HG03066 (cell line): ENCODE data around the gene RNPEP.
"Not testable (repeated sequence)": the region's sequence is repeated elsewhere in the genome, so short reads cannot be mapped to it uniquely, and the experiment has no call there.

ENCODE experiments used
- ATAC-seq: cut with Tn5 transposase; IDR thresholded peaks from one replicate; pipeline ENCODE4 v1.9.1; 2021; ENCODE audit warnings: low read depth; ENCODE audit not compliant: unreplicated experiment

The RNPEP gene

DNA sequence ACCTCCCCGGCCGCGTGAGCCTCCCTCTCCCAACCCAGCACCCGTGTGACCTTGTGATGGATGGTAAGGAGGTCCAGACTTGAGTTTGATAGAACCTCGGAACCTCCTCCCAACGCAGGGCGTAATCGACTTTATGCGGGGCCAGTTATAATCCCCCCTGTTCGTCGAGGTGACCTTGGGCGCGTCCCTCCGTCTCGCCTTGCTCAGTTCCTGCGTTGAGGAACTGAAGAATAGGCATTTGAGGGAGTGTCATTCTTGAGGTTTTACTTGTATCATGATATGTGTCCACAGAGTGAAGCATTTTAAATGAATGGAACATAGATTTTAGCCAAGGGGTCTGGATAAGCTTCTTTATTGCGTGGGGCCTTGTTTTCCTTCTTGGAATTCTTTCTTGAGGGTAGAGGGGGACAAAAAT lies 26.7 kb upstream of the RNPEP start:
- ATAC-seq, result peak; percentile 36

DNA sequence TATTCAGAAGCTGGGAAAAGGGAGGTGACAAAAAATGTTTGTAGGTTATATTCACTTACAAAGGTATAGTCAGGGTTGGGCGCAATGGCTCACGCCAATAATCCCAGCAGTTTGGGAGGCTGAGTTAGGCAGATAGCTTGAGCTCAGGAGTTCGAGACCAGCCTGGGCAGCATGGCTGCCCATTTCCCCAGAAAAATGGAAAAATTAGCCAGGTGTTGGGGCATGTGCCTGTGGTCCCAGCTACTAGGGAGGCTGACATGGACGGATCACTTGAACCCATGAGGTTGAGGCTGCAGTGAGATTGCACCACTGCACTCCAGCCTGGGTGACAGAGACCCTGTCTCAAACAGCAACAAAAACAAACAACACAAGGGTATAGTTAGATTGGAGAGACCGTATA lies 24.1 kb upstream of the RNPEP start:
- no peak for ATAC-seq

DNA sequence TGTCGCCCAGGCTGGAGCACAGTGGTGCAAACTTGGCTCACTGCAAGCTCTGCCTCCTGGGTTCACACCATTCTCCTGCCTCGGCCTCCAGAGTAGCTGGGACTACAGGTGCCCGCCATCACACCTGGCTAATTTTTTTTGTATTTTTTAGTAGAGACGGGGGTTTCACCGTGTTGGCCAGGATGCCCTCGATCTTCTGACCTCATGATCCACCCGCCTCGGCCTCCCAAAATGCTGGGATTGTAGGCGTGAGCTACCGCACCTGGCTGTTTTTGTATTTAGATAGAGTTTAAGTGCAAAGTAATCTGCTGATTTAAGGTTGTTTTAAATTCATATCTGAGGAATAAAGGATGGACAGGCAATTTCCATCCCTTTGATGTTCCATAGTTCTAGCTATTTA lies 20.1 kb upstream of the RNPEP start:
- ATAC-seq, result not testable (repeated sequence)

DNA sequence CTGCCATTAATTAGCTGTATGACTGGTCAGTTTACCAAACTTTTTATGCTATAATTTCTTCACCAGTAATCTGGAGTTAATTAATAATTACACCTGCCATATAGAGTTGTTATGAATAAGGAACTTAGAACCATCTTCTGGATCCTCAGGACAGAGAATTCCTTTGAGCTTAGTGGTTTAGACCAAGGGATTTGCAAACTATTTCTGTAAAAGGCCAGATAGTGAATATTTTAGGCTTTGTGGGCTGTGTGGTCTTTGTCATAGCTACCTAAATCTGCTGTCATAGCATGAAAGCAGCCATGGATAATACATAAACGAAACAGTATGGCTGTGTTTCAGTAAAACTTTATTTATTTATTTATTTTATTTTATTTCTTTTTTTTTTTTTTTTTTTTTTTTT lies 18.2 kb upstream of the RNPEP start:
- ATAC-seq, result no peak

DNA sequence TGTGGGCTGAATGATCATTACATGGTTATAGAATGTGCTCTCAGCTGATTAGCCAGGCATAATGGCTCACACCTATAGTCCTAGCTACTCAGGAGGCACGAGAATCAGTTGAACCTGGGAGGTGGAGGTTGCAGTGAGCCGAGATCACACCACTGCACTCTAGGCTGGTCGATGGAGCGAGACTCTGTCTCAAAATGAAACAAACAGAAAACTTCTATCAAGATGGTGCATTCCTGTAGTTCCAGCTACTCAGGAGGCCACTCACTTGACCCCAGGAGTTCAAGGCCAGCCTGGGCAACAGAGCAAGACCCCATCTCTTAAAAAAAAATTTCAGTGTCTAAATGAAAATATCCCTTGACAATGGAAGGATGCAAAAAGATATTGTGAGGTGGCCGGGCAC lies 16.3 kb upstream of the RNPEP start:
- no peak for ATAC-seq

DNA sequence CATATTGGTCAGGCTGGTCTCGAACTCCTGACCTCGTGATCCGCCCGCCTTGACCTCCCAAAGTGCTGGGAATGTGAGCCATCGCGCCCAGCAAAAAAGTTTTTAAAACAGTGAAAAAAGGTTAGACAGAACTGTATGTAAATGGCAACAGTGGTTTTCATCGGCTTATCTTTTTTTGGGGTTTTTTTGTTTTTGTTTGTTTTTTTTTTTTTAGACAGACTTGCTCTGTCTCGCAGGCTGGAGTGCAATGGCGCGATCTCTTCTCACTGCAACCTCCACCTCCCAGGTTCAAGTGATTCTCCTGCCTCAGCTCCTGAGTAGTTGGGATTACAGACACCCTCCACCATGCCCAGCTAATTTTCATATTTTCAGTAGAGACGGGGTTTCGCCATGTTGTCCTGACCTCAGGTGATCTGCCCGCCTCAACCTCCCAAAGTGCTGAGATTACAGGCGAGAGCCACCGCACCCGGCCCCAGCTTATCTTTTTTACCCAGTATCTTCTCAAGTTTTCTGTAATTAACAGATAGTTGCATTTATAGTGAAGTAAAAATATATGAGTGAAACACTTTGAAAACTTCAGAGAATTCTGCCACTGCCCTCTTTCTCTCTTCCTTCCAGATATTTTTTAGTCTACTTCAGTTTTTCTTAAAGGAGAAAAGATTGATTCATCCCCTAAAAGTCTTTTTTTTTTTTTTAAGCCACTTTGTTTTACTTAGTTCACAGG lies 14.1 kb upstream of the RNPEP start:
- ATAC-seq, result no peak

DNA sequence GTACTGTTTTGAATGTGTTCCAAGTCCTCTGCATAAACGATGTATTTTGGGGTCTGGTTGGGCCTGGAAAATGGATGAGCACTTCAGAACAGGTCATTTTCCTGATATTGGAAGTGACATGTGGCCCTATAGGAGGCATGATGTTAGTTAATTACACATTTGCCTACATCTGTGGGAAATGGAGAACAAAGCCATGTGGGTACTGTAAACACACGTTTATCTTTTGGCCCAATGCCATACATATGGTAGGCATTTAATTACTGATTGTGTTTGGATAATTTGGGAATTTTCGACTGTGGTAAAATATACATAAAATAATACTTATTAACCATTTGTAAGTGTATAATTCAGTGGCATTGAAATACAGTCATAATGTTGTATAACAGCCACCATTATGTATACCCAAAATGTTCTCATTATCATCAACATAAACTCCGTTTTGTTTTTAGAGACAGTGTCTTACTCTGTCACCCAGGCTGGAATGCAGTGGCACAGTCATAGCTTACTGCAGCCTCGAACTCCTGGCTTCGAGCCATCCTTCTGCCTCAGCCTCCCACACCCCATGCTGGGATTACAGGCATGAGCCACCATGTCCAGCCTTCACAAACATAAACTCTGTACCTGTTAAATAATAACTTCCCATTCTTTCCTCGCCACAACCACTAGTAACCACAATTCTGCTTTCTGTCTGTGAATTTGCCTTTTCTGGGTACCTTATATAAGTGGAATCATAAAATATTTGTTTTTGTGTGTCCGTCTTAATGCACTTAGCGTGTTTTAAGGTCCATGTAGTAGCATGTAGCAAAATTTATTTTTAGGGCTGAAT lies 11.9 kb upstream of the RNPEP start:
- ATAC-seq, result no peak

DNA sequence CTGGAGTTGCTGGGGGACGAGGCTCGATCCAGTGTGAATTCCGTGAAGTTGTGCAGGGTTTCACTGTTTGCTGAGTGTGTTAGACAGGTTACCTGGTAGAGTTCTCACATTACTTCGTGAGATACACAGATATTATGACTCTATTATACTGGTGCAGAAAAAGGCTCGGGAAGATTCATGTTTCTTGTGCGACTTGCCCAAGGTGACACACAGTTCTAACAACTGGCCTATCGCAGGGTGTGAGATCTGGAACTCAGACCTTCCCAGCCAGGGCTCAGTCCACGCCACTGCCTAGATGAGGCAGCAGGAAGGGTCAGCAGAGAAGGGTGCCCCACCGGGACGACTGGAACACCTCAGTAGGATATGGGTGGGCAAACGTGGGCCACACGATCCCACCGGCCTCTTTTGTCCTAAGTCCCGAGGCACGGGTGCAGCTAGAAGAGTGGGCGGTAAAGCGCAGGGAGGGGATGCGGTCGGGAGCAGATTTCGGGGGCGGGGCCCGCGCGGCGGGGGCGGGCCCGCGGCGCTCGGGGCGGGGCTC lies 296 bp upstream of the RNPEP start:
- ATAC-seq, result peak; percentile 25

DNA sequence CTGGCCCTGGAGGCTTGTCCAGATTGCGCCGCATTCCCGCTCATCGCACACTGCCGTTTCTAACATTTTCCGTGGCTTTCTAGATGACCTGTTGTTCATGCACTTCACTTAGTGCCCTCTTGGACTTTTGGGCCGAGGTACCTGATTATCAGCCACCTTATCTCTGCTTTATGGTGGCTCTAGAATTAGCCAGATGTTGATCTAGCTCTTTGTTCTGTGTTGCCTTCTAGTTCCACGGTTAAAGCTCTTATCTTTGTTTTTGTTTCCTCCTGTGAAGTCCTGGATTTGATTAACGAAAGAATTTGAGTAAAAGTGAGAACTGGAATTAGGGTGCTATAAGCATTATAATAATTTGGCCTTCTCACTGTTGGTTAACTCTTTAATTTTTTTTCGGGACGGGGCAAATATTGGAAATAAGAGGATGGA lies 945 bp downstream of the RNPEP start:
- no peak for ATAC-seq

DNA sequence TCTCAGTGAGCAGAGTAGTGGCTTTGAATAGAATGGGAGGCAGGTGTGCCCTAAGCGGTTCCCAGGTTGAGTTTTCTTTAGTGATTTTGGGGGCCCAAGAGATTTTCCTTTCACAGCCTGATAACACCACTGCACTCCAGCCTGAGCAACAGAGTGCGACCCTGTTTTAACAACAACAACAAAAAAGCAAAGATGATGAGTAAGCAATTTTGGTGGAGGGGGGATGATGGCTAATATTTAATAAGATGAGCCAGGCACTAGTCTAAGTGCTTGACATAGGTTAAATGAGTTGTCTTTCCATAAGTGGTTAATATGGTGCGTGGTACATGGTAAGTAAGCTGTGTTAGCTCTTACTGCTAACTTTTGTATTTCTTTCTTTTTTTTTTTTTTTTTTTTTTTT lies 2.0 kb downstream of the RNPEP start:
- no peak for ATAC-seq

DNA sequence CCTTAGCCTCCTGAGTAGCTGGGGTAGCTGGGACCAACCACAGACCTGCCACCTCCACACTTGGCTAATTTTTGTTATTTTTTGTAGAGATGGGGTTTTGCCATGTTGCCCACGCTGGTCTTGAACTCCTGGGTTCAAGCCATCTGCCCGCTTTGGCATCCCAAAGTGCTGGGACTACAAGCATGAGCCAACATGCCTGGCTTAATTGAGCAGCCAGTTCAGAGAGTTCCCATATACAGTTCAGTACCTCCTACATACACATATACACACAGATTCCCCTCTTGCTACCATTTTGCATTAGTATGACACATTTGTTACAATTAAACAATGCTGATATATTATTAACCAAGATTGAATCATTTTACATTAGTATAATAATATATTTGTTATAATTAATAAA lies 2.9 kb downstream of the RNPEP start:
- no peak for ATAC-seq

DNA sequence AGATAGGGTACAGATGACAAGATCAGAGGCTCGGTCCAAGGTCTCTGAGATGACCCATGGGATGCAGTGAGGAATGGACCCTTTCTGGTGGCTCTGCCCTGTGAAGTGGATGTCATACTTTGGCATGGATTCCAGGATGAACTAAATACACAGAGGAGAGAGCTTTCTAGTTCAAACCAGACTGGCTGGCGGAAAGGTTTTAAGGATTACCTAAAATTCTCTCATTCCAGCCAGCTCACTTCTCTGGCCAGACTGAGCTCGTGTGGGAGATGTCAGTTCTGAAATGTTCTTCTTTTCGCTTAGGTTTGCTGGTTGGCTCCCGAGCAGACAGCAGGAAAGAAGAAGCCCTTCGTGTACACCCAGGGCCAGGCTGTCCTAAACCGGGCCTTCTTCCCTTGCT lies 6.2 kb downstream of the RNPEP start:
- no peak for ATAC-seq

DNA sequence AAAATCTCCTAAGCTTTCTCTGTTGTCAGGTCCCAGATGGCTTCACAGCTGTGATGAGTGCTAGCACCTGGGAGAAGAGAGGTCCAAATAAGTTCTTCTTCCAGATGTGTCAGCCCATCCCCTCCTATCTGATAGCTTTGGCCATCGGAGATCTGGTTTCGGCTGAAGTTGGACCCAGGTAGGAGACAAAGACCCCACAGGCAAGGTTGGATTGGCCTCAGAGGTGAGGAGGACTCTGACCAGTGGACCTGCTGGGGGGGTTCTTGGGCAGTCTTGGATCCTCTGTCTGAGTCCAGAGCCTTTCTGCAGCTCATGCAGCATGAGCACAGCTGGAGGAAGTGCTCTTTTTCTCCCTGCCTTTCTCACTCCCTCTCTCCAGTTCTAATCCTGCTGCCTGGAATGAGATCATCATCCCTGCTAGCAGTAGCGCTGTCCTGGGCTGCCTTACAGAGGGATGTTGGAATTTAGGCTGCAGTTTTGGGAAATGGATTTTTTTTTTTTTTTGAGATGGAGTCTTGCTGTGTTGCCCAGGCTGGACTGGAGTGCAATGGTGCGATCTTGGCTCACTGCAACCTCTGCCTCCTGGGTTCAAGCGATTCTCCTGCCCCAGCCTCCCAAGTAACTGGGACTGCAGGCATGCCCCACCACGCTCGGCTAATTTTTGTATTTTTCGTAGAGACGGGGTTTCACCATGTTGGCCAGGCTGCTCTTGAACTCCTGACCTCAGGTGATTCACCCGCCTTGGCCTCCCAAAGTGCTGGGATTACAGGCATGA lies 7.1 kb downstream of the RNPEP start:
- no peak for ATAC-seq

DNA sequence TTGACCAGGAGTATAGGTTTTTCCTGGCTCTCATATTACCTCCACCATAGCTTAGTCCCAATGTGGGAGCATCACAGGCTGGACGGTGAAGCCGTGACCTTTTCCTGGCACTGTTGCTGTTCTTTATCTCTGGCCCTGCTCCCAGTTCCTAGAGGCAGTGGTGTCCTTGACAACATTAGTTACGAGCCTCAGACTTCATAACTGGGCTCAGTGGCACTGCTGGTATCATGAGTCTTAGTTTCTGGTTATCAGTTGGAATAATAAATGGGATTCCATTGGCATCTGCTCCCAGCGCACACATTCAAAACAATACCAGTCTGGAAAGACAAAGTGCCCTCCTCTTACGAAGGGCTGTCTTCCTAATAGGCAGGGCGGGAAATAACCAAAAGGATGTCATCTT lies 8.0 kb downstream of the RNPEP start:
- no peak for ATAC-seq

DNA sequence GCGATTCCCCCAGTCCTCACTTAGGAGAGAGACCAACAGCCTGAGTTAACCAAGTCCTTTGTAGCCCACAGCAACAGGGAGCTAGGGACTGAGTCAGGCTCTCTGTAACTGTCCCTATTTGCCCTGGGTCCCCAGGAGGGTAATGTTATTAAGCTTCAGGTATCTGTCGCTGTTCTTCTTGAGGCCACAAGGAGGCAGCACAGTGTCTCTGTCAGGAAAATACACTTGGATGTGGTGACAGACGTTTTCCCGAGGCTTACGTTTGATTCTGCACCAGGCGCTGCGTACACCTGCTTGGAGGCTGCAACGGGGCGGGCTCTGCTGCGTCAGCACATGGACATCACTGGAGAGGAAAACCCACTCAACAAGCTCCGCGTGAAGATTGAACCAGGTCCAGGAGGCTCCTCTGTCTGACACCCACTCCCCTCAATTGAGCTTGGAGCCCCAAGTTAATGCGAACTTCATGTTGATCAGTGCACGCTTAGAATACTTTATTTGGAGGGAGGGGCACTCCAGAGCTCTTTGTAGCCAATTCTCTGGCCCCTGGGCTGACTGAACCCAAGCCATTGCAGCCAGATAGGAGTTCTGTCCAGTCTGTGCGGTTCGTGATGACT lies 17.3 kb downstream of the RNPEP start:
- ATAC-seq, result no peak

DNA sequence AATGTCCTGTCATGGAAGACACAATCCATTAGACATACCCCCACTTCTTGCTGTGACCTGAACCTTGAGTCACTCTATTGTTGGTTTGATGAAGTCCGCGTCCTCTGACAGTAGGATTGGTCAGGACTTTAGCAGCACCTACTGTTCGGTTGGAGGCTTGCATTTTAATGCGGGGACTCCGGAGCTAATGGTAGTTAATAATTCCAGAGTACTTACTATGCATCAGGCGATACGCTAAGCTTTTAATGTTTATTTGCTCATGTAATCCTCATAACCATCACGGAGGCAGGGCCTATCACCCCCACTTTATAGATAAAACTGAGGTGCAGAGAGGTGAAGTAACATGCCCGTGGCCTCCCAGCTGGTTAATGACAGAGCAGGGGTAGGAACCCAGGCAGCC lies 20.1 kb downstream of the RNPEP start:
- no peak for ATAC-seq

DNA sequence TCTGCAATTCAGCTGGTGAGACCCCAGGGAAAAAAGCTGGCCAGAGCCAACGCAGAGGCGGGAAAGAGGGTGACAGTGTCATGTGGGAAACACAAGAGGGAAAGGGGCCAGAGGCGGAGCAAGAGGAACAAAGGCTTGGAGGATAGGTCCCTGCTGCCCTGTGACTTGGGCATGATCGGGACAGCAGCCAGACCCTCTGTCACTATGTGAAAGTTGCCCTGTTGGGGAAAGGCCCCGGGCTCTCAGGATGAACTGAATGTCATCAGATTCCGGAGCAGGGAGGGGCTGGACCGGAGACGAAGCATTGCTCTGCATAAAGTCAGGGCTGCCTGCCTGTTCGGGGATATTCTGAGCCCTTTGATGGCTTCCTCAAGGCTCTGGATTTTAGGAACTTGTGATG lies 22.3 kb downstream of the RNPEP start:
- no peak for ATAC-seq

DNA sequence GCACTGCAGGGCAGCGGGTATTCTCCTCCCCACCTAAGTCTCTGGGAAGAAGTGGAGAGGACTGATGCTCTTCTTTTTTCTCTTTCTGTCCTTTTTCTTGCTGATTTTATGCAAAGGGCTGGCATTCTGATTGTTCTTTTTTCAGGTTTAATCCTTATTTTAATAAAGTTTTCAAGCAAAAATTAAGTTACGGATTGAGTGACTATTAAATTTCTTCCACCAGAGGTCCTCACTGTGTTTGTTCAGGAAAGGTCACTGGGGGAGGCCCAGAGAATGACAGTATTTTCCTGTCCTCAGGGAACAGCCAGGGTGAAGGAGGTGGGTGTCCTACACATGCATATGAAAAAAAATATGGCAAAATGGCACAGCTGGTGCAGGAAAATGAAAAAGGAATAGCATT lies 23.5 kb downstream of the RNPEP start:
- ATAC-seq, result no peak

DNA sequence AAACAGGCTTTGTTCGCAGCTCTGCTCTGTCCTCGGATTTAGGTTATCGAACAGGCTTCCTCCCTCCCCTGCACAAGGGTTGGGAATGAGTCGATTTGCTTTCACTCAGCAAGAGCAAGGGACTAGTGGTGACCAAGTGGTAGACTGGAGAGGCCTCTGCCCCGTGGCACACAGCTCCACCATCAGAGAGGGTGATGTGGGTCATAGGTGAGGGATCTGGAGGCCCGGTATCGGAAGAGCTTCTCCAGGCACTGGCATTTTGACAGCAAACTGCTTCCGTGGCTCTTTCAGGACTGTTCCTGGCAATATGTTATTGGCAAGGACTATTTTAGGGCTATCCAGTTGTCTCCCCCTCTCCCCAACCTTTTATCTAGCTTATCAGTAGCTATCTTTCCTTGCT lies 24.9 kb downstream of the RNPEP start:
- no peak for ATAC-seq

DNA sequence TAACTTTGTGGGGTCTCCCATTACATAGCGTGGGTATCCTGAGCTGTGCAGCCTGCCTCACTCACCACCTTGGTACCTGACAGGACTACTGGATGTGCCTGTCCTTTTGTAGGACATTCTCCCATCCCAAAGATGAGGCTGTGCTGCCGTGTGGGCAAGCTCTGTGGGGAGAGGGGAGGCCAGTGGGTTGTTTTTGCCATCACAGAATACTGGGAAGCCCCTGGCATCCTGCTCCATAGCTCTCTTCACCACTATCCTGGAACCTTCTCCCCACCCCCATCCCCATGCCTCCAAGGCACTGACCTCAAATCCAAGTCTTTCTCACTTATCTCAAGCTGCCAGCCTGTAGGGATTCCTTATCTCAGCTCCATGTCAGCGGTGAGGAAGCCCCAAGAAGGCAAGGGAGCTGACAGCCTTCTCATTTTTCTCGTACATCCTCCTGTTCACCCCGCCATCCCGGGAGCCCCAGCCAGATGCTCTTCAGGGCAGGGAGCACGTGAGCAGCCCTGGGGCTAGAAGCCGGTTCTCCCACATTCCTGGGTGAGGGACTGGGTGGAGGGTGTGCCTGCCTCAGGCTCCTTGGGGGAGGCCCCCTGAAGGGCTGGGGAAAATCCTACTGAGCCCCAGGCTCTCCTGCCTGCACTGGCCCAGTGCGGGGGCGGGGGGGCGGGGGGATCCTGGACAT lies 25.5 kb downstream of the RNPEP start:
- ATAC-seq, result no peak
